T-helper 9 cell (primary cell): ENCODE results near the gene PRDX3.

ENCODE experiments used
- DNase-seq: peaks from one replicate; pipeline ENCODE4 v3.0.0-alpha.2; 2020

Gene PRDX3

GRCh38 chr10:119118231-119118630 is 60.4 kb downstream of the PRDX3 start:
- no peak for DNase-seq
